ENCODE data around the gene EARS2.
A peak's percentile ranks its signal among the peaks of the same experiment; 100 is the strongest.
"Not testable (repeated sequence)": the region's sequence is repeated elsewhere in the genome, so short reads cannot be mapped to it uniquely, and the experiment has no call there.

The EARS2 gene

DNA sequence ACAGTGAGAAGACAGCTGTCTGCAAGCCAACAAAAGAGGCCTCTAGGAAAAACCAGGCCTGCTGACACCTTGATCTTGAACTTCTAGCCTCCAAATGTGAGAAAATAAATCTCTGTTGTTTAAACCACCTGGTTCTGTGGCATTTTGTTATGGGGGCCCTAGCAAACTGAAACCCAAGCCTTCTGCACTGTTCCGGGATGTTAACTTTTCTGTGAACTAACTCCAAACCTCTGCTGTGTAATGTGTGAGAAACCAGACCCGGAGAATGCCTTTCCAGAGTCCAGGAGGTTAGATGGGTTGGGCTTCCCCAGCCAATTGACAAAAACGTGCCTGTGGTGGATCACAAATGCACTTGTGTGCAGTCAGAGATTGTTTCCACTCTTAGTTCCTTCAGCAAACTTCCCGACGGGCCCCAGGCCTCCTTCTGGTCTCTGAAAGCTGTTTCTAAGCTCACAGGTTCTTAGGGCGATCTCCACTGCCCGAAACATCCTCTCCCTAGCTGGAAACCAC is 33.2 kb downstream of the EARS2 start:
- DNase-seq = no peak

DNA sequence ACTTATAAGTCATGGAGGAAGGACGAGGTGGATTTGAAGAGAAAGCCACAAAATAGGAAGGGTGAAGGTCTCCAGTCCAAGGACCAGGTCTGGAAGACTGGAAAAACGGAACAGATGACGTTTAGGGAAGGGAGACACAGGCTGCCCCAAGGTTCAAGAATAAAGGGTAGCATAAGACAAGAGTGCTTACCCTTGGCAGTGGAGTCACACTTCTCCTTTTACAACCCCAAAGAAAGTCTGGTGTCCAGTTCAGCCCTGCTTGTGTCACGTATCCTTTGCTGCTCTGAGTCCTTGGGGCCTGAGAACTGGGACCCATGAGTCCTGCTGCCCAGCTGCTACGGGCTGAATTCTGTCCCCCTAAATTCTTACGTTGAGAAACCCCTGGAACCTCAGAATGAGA is 33.8 kb downstream of the EARS2 start:
- no peak for DNase-seq

DNA sequence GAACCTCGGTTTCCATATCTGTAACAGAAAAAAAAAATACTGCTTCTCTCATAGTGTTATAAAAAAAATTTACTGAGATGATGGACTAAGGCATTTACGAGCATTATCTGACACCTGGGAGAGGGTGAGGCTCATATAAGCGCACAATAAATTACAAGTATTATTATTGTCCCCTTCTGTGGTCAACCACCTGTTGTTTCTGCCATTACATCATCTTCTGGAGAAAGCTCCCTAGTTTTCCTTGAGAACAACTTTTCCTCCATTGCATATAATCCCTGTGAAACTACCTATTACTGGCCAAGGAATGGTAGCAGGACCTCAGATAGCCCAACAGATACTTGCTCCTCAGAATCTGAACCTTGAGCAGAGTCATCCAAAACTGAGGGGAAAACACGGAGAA is 35.2 kb downstream of the EARS2 start:
- no peak for DNase-seq

DNA sequence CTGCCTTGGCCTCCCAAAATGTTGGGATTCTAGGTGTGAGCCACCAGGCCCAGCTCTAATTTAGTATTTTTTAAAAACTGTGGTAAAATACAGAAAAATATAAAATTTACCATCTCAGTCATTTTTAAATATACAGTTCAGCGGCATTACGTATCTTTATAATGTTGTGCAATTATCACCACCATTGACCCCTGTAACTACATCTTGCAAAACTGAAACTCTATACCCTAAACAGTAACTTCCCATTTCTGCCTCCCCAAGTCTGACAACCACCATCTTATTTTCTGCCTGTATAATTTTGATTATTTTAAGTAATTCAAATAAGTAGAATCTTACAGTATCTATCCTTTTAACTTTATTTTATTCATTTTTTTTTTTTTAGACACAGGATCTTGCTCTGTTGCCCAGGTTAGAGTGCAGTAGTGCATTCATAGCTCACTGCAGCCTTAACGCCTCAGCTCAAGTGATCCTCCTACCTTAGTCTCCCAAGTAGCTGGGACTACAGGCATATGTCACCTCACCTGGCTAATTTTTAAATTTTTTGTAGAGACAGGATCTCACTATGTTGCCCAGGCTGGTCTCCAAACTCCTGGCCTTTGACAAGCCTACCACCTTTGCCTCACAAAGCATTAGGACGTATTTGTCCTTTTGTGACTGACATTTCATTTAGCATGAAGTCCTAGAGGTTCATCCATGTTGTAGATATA is 36.0 kb downstream of the EARS2 start:
- no peak for DNase-seq

DNA sequence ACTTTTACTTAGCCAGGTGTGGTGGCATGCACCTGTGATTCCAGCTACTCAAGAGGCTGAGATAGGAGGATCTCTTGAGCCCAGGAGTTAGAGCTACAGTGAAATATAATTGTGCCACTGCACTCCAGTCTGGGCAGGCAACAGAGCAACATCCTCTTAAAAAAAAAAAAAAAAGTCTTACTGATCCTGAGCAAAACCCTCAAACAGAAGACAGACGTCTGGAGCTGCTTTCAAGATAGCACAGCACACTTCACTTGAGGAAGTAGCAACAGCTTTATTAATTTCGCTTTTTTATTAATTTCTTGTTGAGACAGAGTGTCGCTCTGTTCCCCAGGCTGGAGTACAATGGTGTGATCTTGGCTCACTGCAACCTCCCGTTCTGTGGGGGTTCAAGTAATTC is 36.6 kb downstream of the EARS2 start:
- no peak for DNase-seq

DNA sequence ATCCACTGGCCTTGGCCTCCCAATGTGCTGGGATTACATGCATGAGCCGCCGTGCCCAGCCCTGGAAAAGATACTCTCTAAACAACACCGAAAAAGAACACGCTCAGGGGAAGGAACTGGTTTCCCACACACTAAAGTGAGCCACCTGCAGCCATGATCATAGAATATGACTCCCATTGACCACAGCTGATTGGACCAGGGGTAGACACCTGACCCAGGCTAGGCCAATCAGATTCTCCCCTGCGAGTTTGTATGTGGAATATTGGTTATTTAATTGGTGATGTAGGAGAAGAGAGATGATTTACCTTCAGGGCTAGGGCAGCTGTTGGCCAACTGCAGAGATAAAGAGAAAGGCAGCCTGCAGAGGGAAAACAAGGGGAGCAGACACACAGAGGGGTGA is 37.9 kb downstream of the EARS2 start:
- no peak for DNase-seq

DNA sequence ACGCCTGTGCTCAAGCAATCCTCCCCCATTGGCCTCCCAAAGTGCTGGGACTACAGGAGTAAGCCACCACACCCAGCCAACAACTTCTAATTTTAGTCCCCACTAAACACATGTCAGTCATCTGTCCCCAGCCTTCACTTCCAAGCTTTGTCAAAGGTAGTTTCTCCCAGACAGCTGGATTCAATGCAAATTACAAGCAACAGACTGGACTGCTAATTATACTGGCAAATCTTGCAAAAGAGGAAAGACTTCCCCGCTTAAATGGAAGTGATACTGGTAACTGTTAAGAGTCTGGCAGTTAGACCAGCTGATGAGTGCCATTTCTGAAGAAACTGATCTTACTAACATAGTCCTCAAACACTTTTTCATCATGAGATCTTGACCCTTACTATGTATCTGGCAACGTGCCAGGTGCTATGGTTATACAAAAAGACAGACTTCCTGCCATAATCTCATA is 38.7 kb downstream of the EARS2 start:
- DNase-seq = no peak

DNA sequence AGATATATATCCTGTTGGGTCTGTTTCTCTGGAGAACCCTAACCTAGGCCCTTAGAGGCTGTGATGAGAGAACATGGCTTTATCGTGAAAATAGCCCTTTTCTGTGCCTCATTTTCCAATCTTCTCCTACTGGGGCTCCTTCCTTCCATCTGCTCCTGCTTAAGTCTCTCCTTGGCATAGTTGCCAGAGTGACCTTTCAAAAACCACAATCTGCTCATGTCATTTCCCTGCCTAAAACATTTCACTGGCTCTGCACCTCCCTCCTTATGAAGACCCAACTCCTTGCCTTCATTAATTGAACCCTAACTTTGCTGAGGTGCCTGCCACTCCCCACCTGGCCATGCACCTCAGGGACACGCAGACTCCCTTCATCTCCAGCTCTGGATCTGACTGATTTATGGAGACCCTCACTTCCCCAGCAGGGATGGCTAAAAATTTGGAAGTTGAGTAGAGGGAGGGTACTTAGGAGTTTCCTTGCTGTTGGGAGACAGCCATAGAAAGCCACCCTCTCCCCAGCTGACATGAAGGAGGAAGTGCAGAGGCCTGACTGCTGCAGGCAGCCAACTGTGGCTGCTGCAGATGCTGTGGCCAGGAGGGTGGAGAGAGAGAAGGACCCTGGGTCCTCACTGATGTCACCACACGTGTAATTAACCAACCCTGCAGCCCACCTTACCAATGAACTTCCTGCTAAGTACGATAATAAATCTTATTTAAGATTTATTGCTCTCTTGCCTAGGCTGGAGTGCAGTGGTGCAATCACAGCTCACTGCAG is 40.6 kb downstream of the EARS2 start:
- no peak for DNase-seq

DNA sequence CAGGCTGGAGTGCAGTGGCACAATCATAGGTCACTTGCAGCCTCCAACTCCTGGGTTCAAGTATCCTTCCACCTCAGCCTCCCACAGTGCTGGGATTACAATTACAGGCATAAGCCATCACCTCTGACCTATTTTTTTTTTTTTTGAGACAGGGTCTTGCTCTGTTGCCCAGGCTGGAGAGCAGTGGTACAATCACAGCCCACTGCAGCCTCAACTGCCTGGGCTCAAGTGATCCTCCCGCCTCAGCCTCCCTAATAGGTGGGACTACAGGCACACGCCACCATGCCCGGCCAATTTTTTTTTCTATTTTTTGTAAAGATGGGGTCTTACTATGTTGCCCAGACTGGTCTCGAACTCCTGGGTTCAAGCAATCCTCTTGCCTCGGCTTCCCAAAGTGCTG is 41.3 kb downstream of the EARS2 start:
- DNase-seq = no peak

DNA sequence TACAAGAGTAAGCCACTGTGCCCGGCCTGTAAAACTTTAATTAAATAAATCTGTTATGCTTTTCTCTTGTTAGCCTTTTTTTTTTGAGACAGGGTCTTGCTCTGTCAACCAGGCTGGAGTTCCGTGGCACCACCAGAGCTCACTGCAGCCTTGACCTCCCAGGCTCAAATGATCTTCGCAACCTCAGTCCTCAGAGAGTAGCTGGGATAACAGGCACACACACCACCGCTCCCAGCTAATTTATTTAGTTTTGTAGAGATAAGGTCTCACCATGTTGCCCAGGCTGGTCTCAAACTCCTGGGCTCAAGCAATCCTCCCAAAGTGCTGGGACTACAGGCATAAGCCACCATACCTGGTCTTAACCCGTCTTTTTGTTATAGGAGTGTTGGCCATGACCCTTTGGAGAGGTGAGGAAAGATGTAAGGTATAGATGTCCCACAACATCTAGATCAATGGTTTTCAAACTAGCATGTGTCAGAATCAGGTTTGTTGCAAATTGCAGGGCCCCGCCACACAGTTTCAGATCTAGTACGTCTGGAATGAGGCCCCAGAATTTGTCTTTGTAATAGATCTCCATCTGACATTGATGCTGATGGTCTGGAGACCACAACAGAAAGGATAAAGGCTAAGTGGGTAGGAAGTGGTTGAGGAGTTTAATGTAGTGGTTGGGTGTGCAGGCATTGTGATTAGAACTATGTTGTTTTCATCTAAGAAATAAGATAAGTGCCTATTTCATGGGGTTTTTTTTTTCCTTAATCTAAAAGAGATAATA is 42.6 kb downstream of the EARS2 start:
- no peak for DNase-seq

DNA sequence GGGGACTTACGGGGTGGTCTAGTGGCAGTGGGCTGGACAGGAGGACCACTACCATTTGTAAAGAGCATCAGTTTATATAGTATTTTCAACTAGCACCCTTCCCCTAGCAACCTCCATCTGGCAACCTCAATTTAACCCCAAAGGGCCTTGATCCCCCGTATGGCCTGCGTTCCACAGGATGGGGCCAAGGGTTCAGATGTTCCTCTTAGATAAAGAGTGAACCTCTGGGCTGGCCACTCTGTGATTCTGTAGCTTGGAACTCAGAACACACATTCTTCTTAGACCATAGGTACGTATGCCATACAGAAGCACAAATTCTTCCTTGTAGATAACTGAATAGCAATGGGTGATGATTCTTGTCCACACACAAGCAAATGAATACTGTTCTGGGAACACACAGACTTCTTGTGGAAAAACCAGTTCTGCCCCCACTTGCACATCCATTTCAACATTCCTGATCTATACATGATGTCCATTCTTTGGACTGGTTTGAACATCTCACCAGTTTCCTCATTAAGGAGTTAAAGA is 44.9 kb downstream of the EARS2 start:
- no peak for DNase-seq

DNA sequence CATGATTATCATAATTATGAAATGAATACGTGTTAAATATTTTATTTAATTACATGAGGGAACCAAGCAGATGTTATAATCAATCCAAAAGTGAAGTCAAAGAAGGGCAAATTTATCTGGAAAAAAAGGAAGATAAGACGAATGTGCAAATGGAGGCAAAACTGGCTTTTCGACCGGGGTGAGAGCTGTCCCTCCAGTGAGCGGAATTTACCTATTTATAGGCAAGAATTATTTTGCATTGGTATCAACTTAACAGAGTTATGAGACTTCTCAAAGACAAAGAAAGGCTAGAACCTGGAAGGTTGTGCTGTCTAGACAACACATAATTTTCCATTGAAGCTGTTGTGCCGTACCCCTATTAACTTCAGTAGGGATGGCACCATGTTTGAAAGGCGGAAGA is 45.4 kb downstream of the EARS2 start:
- no peak for DNase-seq

DNA sequence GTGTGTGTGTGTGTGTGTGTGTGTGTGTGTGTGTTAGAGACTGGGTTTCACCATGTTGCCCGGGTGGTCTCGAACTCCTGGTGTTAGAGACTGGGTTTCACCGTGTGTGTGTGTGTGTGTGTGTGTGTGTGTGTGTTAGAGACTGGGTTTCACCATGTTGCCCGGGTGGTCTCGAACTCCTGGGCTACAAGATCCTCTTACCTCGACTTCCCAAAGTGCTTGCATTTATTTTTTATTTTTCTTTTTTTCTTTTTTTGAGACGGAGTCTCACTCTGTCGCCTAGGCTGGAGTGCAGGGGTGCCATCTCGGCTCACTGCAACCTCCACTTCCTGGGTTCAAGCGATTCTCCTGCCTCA is 46.3 kb downstream of the EARS2 start:
- DNase-seq = not testable (repeated sequence)

DNA sequence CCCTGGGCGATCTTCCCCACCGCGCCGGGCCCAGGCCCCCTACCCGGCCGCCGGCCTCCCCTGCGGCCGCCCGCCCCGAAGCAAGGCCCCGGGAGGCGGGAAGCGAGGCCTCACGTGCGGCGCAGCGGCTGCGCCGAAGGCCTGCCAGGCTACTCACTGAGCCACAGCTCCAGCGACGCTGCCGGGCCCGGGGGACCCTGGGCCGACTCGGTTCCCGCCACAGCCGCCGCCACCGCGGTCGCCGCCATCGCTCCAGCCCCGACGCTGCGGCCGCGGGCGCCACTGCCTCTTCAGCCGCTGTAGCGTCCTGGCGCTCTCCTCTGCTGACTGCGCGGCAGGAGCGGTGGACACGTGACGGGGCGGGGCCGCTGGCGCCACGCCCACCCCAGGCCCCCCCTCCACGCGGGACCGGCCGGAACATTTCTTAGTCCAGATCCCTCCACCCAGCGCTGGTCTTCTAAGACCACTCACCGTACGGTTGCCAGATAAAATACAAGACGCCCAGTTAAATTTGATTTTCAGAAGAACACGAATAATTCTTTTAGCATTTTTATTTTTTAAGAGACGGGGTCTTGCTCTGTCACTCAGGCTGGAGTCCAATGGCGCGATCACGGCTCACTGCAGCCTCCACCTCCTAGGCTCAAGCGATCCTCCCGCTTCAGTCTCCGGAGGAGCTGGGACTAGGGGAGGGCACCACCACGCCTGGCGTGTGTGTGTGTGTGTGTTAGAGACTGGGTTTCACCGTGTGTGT is 46.8 kb downstream of the EARS2 start, which contains the start of gene GGA2:
Gene GGA2, minus strand, starts transcription at position 331 of the 751 bp plus-strand sequence. Its CDS starts 83 bp downstream, at position 248.
- peak; percentile 21 for DNase-seq

DNA sequence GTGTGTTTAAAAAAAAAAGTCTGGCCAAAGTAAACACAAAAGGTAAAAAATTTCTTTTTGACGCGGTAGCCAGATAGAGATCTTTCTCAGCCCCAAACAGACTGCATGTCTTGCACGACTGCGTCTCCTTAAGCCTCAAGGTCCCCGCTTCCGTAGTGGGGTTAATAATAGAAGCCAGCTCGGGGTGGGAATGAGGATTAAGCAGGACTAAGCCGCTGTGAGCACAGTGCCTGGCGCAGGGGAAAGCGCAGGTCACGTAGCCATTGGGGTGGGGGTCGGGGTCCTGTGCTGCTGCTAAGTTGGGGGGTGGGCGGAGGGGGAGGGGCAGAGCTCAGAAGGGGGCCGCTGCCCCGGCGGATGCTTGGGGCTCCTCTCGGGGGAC is 47.4 kb downstream of the EARS2 start:
- no peak for DNase-seq

DNA sequence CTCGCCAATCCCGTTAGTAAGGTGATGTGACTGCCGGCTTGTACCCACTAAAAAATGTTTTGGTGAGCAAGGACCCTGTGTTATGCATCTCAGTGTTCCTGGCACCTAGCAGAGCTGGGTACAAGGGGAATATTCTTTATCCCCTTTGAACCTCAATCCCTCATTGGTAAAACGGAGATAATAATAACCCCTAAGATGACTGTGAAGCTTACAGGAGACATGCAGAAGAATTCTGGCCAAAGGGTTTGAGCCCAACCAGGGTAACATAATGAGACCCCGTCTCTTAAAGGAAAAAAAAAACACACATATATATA is 47.8 kb downstream of the EARS2 start:
- no peak for DNase-seq

DNA sequence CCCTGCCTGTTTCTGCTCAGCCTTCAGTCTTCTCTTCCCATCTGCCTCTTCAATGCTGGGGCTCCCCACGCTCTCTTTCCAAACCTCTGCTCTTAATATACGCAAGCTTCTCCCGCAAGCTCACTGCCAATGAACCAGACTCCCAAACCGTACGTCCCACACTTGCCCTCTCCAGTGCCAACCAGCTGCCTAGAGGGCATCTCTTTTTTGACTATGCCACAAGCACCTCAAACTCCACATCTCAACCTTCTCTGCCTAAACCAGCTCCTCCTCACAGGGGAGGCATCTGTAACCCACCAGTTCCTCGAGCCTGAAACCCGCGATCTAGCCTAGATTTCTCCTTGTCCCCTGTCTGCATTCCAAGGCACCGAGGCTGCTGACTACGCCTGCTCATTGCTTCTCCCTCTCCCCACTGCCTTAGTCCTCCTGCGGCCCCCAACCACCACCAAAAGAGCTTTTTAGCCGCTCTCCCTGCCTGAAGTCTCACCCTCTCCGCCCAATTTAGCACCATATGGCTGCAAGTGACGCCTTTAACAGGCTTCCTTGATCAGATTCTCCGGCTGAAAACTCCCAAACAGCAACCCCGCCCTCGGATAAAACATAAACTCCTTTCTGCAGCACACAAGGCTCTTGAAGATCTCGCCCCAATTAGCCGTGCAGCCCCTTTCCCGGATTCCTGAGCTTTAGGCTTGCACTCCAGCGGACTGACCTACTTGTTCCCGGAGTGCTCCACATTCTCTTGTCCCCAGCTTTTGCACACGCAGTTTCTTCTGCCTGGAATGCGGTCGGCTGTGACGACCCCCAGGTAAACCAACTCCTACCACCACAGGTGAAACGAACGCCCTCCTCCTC is 48.3 kb downstream of the EARS2 start:
- no peak for DNase-seq

DNA sequence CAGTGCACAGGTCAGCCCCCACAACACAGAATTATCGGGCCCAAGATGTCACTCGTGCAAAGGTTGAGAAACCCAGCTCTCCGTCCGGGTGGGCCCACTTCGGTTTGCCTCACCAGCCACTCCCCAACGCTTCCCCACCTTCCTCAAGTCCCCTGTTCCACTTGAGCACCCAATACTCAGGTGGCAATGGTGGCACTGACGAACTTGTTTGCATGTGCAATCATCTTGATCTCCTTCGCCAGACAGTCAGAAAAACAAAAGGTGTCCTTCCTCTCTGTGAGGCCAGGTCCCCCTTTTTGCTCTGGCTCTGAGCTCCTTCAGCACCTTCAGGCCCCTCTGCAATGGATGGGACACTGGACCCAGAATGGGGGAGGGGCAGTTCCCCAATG is 50.5 kb downstream of the EARS2 start:
- DNase-seq = no peak

DNA sequence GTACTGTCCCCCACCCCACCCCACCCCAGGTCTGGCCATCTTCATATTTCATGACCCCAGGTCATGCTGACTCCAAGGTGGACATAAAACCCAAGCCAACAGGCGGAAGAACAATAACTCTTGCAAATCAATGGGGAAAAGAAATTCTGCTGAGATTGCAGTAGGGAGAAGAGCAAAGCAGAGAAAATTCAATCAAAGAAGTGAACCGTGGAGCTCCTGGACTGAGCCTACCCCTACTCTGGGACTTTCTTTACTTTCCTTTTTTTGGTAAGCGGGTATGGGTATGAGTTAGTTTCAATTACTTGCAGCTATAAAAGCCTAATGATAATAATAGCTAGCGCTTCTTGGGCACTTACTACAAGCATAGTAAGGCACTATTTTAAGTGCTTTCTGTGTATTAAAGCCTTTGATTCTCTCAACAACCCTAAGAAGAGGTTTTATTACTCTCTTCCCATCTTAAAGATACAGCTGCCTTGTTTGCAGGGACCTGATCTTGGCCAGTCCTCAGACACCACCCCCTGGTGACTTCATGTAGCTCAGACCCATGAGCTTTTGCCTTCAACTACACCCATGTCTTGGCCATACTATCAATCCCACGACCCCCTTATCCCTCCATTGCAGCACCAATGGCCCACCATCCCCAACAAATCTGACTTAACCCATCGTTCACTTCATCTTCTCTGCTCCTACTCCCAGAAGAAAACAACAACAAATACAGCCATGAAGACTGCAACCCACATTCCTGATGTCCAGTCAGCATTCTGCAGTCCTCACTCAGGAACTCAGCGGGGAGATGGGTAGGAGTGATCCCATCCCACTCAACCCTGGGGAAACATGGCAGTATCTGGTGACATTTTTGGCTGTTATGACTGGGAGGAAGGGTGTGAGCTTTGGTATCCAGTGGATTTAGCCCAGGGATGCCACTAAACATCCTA is 51.2 kb downstream of the EARS2 start:
- no peak for DNase-seq

DNA sequence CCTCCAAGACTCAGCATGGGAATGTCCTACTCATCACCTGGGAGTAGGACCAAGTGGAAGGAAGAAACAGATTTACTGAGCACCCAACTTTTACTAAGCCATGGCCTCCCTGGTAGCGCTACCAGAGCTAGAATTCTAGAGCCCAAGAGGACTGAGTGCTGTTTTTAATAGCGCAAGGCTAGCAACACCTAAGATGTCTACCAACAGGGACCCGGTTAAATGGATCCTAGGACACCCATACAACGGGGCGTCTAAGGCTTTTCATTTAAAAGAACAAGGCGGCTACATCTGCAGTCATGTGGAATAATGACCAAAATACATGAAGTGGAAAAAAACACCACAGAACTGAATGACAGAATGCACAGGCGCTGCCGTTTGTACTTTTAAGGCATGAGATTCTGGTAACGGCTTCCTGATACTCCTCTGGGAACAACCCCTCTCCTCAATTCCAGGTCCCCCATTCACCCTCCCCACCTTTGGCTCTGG is 51.9 kb downstream of the EARS2 start:
- DNase-seq = no peak

All from NCI-H2107 (cell line).